ENCODE results near the gene MAP3K5.

Gene MAP3K5

DNA sequence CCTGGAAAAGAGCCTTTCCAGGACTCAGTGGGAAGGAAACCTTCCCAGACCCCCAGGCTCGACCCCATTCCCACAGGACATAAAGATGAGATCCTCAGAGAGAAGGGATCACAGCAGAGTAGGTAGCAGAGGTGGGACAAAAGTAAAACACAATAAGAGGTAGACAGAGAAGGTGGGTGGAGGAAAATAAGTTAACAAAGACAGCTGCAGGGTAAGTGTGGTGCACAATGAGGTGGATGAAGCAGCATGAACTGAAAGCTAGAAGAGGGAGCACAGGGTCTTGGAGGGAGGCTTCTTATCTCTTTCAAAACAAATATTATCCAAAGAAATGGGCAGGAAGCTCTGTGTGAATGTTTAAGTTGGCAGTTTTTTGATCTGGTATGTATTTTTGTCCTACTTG, 228.1 kb downstream of the MAP3K5 start:
- no CpG with 5 or more reads among the region's 1 CpG for WGBS (ENCODE audit: extremely low coverage, insufficient coverage, insufficient read length)
- Histone ChIP-seq H3K79me2 (ENCODE audit: control insufficient read depth, insufficient read depth, low read length, poor library complexity) (no peaks in the 10 kb centered on the region), H3K18ac (ENCODE audit: low read length) (no peak overlapping the region), H3K4me1 (ENCODE audit: control insufficient read depth in 1 of 2, insufficient read depth in 2 of 2, low read length in 2 of 2) (no peaks in the 10 kb centered on the region), H3K23ac (ENCODE audit: low read length) (no peak overlapping the region), H3K36me3 (ENCODE audit: control insufficient read depth in 1 of 2, insufficient read depth in 2 of 2, low read length in 2 of 2) (no peaks in the 10 kb centered on the region), H4K12ac (ENCODE audit: low read depth, low read length) (no peak overlapping the region), H3K4me3 (ENCODE audit: low read depth, low read length) (no peak overlapping the region), H3K27me3 (ENCODE audit: insufficient read depth, low read length) (no peaks in the 10 kb centered on the region), H2BK120ac (ENCODE audit: insufficient read depth, low read length, poor library complexity) (no peak overlapping the region), H4K91ac (ENCODE audit: low read depth, low read length) (no peak overlapping the region), H3K27ac (ENCODE audit: low read depth, low read length) (no peak overlapping the region), H3K4me2 (ENCODE audit: low read length) (no peak overlapping the region), H2BK12ac (ENCODE audit: low read length) (no peak overlapping the region), H3K9me3 (ENCODE audit: insufficient read depth, low read depth, low read length) (no peaks in the 10 kb centered on the region), H4K8ac (ENCODE audit: low read depth, low read length) (no peak overlapping the region), H3K9ac (ENCODE audit: low read length) (no peak overlapping the region), H3K14ac (ENCODE audit: low read length) (no peak overlapping the region), H2AK5ac (ENCODE audit: low read length) (no peak overlapping the region), H2AFZ (ENCODE audit: insufficient read depth, low read length, poor library complexity) (no peak overlapping the region), H3K4ac (ENCODE audit: low read depth, low read length) (no peak overlapping the region), H3K79me1 (ENCODE audit: low read length) (no peaks in the 10 kb centered on the region), H2BK5ac (ENCODE audit: low read depth, low read length, poor library complexity) (no peak overlapping the region)
- no peak for DNase-seq

GRCh38 chr6:136563386-136564152, 228.7 kb downstream of the MAP3K5 start:
- Histone ChIP-seq H3K27me3 (ENCODE audit: insufficient read depth, low read length) (no peaks in the 10 kb centered on the region), H3K79me2 (ENCODE audit: control insufficient read depth, insufficient read depth, low read length, poor library complexity) (no peaks in the 10 kb centered on the region), H3K9ac (ENCODE audit: low read length) (no peak overlapping the region), H3K4me3 (ENCODE audit: low read depth, low read length) (no peak overlapping the region), H4K91ac (ENCODE audit: low read depth, low read length) (no peak overlapping the region), H3K14ac (ENCODE audit: low read length) (no peak overlapping the region), H3K36me3 (ENCODE audit: control insufficient read depth in 1 of 2, insufficient read depth in 2 of 2, low read length in 2 of 2) (no peaks in the 10 kb centered on the region), H4K8ac (ENCODE audit: low read depth, low read length) (no peak overlapping the region), H3K27ac (ENCODE audit: low read depth, low read length) (no peak overlapping the region), H3K9me3 (ENCODE audit: insufficient read depth, low read depth, low read length) (no peaks in the 10 kb centered on the region), H2BK12ac (ENCODE audit: low read length) (no peak overlapping the region), H2BK5ac (ENCODE audit: low read depth, low read length, poor library complexity) (no peak overlapping the region), H3K79me1 (ENCODE audit: low read length) (no peaks in the 10 kb centered on the region), H2BK120ac (ENCODE audit: insufficient read depth, low read length, poor library complexity) (no peak overlapping the region), H3K23ac (ENCODE audit: low read length) (no peak overlapping the region), H3K4me1 (ENCODE audit: control insufficient read depth in 1 of 2, insufficient read depth in 2 of 2, low read length in 2 of 2) (no peaks in the 10 kb centered on the region), H4K12ac (ENCODE audit: low read depth, low read length) (no peak overlapping the region), H3K4me2 (ENCODE audit: low read length) (no peak overlapping the region), H3K18ac (ENCODE audit: low read length) (no peak overlapping the region), H2AK5ac (ENCODE audit: low read length) (no peak overlapping the region), H3K4ac (ENCODE audit: low read depth, low read length) (no peak overlapping the region), H2AFZ (ENCODE audit: insufficient read depth, low read length, poor library complexity) (no peak overlapping the region)
- no CpG with 5 or more reads among the region's 6 CpGs for WGBS (ENCODE audit: extremely low coverage, insufficient coverage, insufficient read length)
- DNase-seq = no peak

DNA sequence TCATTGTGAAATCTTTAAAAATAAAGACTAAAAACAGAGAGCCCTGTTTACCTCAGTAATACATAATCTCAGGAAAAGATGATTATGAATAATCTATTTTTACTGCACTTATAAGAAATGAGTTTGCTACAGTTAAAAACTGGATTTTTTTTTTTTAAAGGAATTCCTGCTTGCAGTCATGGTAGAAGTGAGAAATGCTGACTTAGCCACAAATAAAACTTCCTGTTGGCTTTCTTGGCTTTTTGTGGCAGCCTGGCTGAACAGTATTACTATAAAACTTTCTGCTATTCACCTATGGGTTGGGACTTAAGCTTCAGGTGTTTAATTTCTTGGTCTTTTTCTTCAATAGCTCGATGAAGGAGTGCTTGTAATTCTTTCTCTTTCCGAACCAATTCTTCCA, 230.1 kb downstream of the MAP3K5 start:
- H2BK12ac ChIP-seq (ENCODE audit: low read length) = no peak overlapping the region
- no peaks in the 10 kb centered on the region for H3K27me3 ChIP-seq (ENCODE audit: insufficient read depth, low read length)
- no peak overlapping the region for H3K27ac ChIP-seq (ENCODE audit: low read depth, low read length)
- no peak overlapping the region for H3K18ac ChIP-seq (ENCODE audit: low read length)
- H3K9ac ChIP-seq (ENCODE audit: low read length) = no peak overlapping the region
- H3K9me3 ChIP-seq (ENCODE audit: insufficient read depth, low read depth, low read length) = no peaks in the 10 kb centered on the region
- no peak overlapping the region for H2BK120ac ChIP-seq (ENCODE audit: insufficient read depth, low read length, poor library complexity)
- H2BK5ac ChIP-seq (ENCODE audit: low read depth, low read length, poor library complexity) = no peak overlapping the region
- H3K79me1 ChIP-seq (ENCODE audit: low read length) = no peaks in the 10 kb centered on the region
- no peak overlapping the region for H3K4me3 ChIP-seq (ENCODE audit: low read depth, low read length)
- no peak overlapping the region for H3K14ac ChIP-seq (ENCODE audit: low read length)
- H3K4ac ChIP-seq (ENCODE audit: low read depth, low read length) = no peak overlapping the region
- H4K8ac ChIP-seq (ENCODE audit: low read depth, low read length) = no peak overlapping the region
- no peaks in the 10 kb centered on the region for H3K4me1 ChIP-seq (ENCODE audit: control insufficient read depth in 1 of 2, insufficient read depth in 2 of 2, low read length in 2 of 2)
- no CpG with 5 or more reads among the region's 2 CpGs for WGBS (ENCODE audit: extremely low coverage, insufficient coverage, insufficient read length)
- no peaks in the 10 kb centered on the region for H3K36me3 ChIP-seq (ENCODE audit: control insufficient read depth in 1 of 2, insufficient read depth in 2 of 2, low read length in 2 of 2)
- no peak overlapping the region for H3K4me2 ChIP-seq (ENCODE audit: low read length)
- H2AFZ ChIP-seq (ENCODE audit: insufficient read depth, low read length, poor library complexity) = no peak overlapping the region
- H3K79me2 ChIP-seq (ENCODE audit: control insufficient read depth, insufficient read depth, low read length, poor library complexity) = no peaks in the 10 kb centered on the region
- H4K12ac ChIP-seq (ENCODE audit: low read depth, low read length) = no peak overlapping the region
- no peak for DNase-seq
- H3K23ac ChIP-seq (ENCODE audit: low read length) = no peak overlapping the region
- H2AK5ac ChIP-seq (ENCODE audit: low read length) = no peak overlapping the region
- H4K91ac ChIP-seq (ENCODE audit: low read depth, low read length) = no peak overlapping the region

- H4K8ac ChIP-seq (ENCODE audit: low read depth, low read length) = no peak overlapping the region
- H3K4me1 ChIP-seq (ENCODE audit: control insufficient read depth in 1 of 2, insufficient read depth in 2 of 2, low read length in 2 of 2) = peaks cover 2 to 3% of the 10 kb centered on the region in 2 experiments
- no peak overlapping the region for H3K4me2 ChIP-seq (ENCODE audit: low read length)
- no peak overlapping the region for H3K14ac ChIP-seq (ENCODE audit: low read length)
- no peak overlapping the region for H2BK12ac ChIP-seq (ENCODE audit: low read length)
- DNase-seq = no peak
- no peak overlapping the region for H3K4me3 ChIP-seq (ENCODE audit: low read depth, low read length)
- no peak overlapping the region for H3K18ac ChIP-seq (ENCODE audit: low read length)
- no peak overlapping the region for H4K12ac ChIP-seq (ENCODE audit: low read depth, low read length)
- no peak overlapping the region for H3K9ac ChIP-seq (ENCODE audit: low read length)
- no peaks in the 10 kb centered on the region for H3K27me3 ChIP-seq (ENCODE audit: insufficient read depth, low read length)
- no peak overlapping the region for H2AK5ac ChIP-seq (ENCODE audit: low read length)
- no peak overlapping the region for H2BK120ac ChIP-seq (ENCODE audit: insufficient read depth, low read length, poor library complexity)
- no CpG with 5 or more reads among the region's 5 CpGs for WGBS (ENCODE audit: extremely low coverage, insufficient coverage, insufficient read length)
- H3K27ac ChIP-seq (ENCODE audit: low read depth, low read length) = no peak overlapping the region
- peaks cover 9% of the 10 kb centered on the region for H3K79me2 ChIP-seq (ENCODE audit: control insufficient read depth, insufficient read depth, low read length, poor library complexity)
- no peak overlapping the region for H4K91ac ChIP-seq (ENCODE audit: low read depth, low read length)
- no peak overlapping the region for H3K4ac ChIP-seq (ENCODE audit: low read depth, low read length)
- H3K36me3 ChIP-seq (ENCODE audit: control insufficient read depth in 1 of 2, insufficient read depth in 2 of 2, low read length in 2 of 2) = no peaks in the 10 kb centered on the region
- H2AFZ ChIP-seq (ENCODE audit: insufficient read depth, low read length, poor library complexity) = no peak overlapping the region
- peaks cover 8% of the 10 kb centered on the region for H3K79me1 ChIP-seq (ENCODE audit: low read length)
- H3K9me3 ChIP-seq (ENCODE audit: insufficient read depth, low read depth, low read length) = no peaks in the 10 kb centered on the region
- H3K23ac ChIP-seq (ENCODE audit: low read length) = no peak overlapping the region
- no peak overlapping the region for H2BK5ac ChIP-seq (ENCODE audit: low read depth, low read length, poor library complexity)
These were observed 239.0 kb downstream of the MAP3K5 start for GRCh38 chr6:136553166-136553787.

All from trophoblast cell (in vitro differentiated cells and primary cell).